Measurements from ENCODE around the gene COTL1. TPM values are rescaled to one million over a fixed set of nuclear protein-coding genes. Genes with fewer than 3 reads are reported as not detected.

COTL1 gene
- total RNA-seq, 1 donor from 2014 or later, result 37.6 TPM

DNA sequence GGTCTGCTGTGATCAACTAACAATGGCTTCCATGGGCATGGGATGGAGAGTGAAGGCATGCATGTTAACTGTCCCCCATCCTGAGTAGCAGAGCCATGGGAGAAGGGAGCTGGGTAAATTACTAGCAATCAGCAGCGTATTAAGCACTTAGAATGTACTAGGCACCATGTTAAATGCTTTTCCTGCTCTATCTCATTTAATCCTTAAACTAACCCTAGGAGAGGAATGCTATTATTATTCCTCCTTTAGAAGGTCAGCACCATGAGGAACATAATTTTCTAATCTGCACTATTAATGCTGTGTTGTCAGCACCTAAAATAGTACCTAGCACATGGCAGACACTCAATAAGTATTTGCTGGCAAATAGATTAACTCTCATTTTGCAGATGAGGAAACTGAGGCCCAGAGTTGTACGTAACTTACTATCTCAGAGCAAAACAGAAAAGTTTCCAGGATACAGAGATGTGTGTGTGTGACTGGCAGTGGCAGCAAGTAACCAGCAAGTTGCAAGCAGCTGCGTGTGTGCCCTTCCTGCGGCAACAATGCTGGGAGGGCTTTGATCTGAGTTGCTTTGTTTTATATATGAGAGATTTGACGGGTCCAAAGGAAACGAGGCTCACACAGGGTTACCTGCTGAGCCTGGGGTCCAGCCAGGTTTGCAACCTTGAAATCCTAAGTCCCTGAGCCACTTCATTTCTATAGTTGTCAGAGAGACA, 23.9 kb upstream of the COTL1 start:
- no peaks in the 10 kb centered on the region for H3K4me1 Mint-ChIP-seq (ENCODE audit: low read depth)
- H3K27me3 Mint-ChIP-seq, result peaks cover 21% of the 10 kb centered on the region
- DNase-seq (ENCODE audit: low spot score, unreplicated experiment), result no peak
- H3K36me3 Mint-ChIP-seq (ENCODE audit: insufficient read depth), result no peaks in the 10 kb centered on the region
- TF ChIP-seq CTCF (IDR thresholded peaks at IDR 0.05; ENCODE audit: unreplicated experiment), result no peak
- no peak overlapping the region for H3K4me3 Mint-ChIP-seq (ENCODE audit: low read depth)
- no peaks in the 10 kb centered on the region for H3K9me3 Mint-ChIP-seq (ENCODE audit: low read depth)
- H3K27ac Mint-ChIP-seq, result no peak overlapping the region

- no peak overlapping the region for H3K27ac Mint-ChIP-seq
Measured at GRCh38 chr16:84640145-84640544, 22.3 kb upstream of the COTL1 start.

GRCh38 chr16:84638231-84638806, 20.4 kb upstream of the COTL1 start:
- H3K4me3 Mint-ChIP-seq (ENCODE audit: low read depth), result no peak overlapping the region
- no peak overlapping the region for H3K27ac Mint-ChIP-seq

More at GRCh38 chr16:84640145-84640544, 22.3 kb upstream of the COTL1 start:
- no peaks in the 10 kb centered on the region for H3K9me3 Mint-ChIP-seq (ENCODE audit: low read depth)
- H3K27me3 Mint-ChIP-seq, result peaks cover 12% of the 10 kb centered on the region
- H3K36me3 Mint-ChIP-seq (ENCODE audit: insufficient read depth), result no peaks in the 10 kb centered on the region
- no peak for DNase-seq (ENCODE audit: low spot score, unreplicated experiment)
- no peaks in the 10 kb centered on the region for H3K4me1 Mint-ChIP-seq (ENCODE audit: low read depth)
- TF ChIP-seq CTCF (IDR thresholded peaks at IDR 0.05; ENCODE audit: unreplicated experiment), result no peak
- H3K4me3 Mint-ChIP-seq (ENCODE audit: low read depth), result no peak overlapping the region

DNA sequence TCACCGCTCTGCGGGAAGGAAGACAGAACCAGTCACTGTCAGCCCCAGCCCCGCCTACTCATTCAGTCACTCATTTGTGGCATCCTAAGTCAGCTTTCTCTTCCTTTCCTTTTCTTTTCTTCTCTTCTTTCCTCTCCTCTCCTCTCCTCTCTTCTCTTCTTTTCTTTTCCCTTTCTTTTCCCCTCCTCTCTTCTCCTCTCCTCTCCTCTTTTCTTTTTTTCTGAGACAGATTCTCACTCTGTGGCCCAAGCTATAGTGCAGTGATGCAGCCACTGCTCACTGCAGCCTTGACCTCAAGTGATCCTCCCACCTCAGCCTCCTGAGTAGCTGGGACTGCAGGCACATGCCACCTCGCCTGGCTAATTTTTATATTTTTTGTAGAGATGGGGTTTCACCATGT, 19.8 kb upstream of the COTL1 start:
- no peak for TF ChIP-seq CTCF (IDR thresholded peaks at IDR 0.05; ENCODE audit: unreplicated experiment)
- H3K27ac Mint-ChIP-seq, result no peak overlapping the region
- H3K9me3 Mint-ChIP-seq (ENCODE audit: low read depth), result no peaks in the 10 kb centered on the region
- peaks cover 6% of the 10 kb centered on the region for H3K27me3 Mint-ChIP-seq
- H3K4me3 Mint-ChIP-seq (ENCODE audit: low read depth), result no peak overlapping the region
- H3K4me1 Mint-ChIP-seq (ENCODE audit: low read depth), result no peaks in the 10 kb centered on the region
- DNase-seq (ENCODE audit: low spot score, unreplicated experiment), result no peak
- no peaks in the 10 kb centered on the region for H3K36me3 Mint-ChIP-seq (ENCODE audit: insufficient read depth)

More at GRCh38 chr16:84638231-84638806, 20.4 kb upstream of the COTL1 start:
- Mint-ChIP-seq H3K9me3 (ENCODE audit: low read depth) (no peaks in the 10 kb centered on the region), H3K4me1 (ENCODE audit: low read depth) (no peaks in the 10 kb centered on the region), H3K27me3 (peaks cover 5% of the 10 kb centered on the region), H3K36me3 (ENCODE audit: insufficient read depth) (no peaks in the 10 kb centered on the region)
- TF ChIP-seq CTCF (IDR thresholded peaks at IDR 0.05; ENCODE audit: unreplicated experiment), result no peak
- no peak for DNase-seq (ENCODE audit: low spot score, unreplicated experiment)

- H3K27ac Mint-ChIP-seq, result no peak overlapping the region
- no peak overlapping the region for H3K4me3 Mint-ChIP-seq (ENCODE audit: low read depth)
- TF ChIP-seq CTCF (IDR thresholded peaks at IDR 0.05; ENCODE audit: unreplicated experiment), result no peak
- H3K36me3 Mint-ChIP-seq (ENCODE audit: insufficient read depth), result no peaks in the 10 kb centered on the region
- H3K9me3 Mint-ChIP-seq (ENCODE audit: low read depth), result no peaks in the 10 kb centered on the region
- no peaks in the 10 kb centered on the region for H3K4me1 Mint-ChIP-seq (ENCODE audit: low read depth)
- peaks cover 12% of the 10 kb centered on the region for H3K27me3 Mint-ChIP-seq
- DNase-seq (ENCODE audit: low spot score, unreplicated experiment), result no peak
Measured at GRCh38 chr16:84635702-84636101, 17.8 kb upstream of the COTL1 start.
